ENCODE results near the gene EEF2KMT.
"Not testable (repeated sequence)": the region's sequence is repeated elsewhere in the genome, so short reads cannot be mapped to it uniquely, and the experiment has no call there.

EEF2KMT gene

GRCh38 chr16:5070431-5071186, 27.0 kb downstream of the EEF2KMT start:
- no peak for DNase-seq (ENCODE audit: low read depth)

GRCh38 chr16:5069854-5070253, 27.7 kb downstream of the EEF2KMT start:
- DNase-seq (ENCODE audit: low read depth) = no peak

GRCh38 chr16:5069048-5069447, 28.5 kb downstream of the EEF2KMT start:
- no peak for DNase-seq (ENCODE audit: low read depth)

GRCh38 chr16:5066511-5066910, 31.1 kb downstream of the EEF2KMT start:
- no peak for DNase-seq (ENCODE audit: low read depth)

- no peak for DNase-seq (ENCODE audit: low read depth)
Measured at GRCh38 chr16:5065813-5066212, 31.8 kb downstream of the EEF2KMT start, which contains the start of gene C16orf89. C16orf89 (minus strand) TSS chr16:5065956; CDS start chr16:5065908, 48 bp downstream.

GRCh38 chr16:5065326-5065725, 32.3 kb downstream of the EEF2KMT start:
- DNase-seq (ENCODE audit: low read depth) = no peak

- no peak for DNase-seq (ENCODE audit: low read depth)
Measured at GRCh38 chr16:5064915-5065314, 32.7 kb downstream of the EEF2KMT start.

- DNase-seq (ENCODE audit: low read depth) = no peak
Measured at GRCh38 chr16:5062790-5063765, 34.5 kb downstream of the EEF2KMT start.

- no peak for DNase-seq (ENCODE audit: low read depth)
Measured at GRCh38 chr16:5062051-5062450, 35.5 kb downstream of the EEF2KMT start.

- no peak for DNase-seq (ENCODE audit: low read depth)
Measured at GRCh38 chr16:5060073-5060641, 37.4 kb downstream of the EEF2KMT start.

- no peak for DNase-seq (ENCODE audit: low read depth)
Measured at GRCh38 chr16:5059386-5060072, 38.1 kb downstream of the EEF2KMT start.

GRCh38 chr16:5058476-5058875, 39.1 kb downstream of the EEF2KMT start:
- DNase-seq (ENCODE audit: low read depth) = no peak

- no peak for DNase-seq (ENCODE audit: low read depth)
Measured at GRCh38 chr16:5056352-5056751, 41.2 kb downstream of the EEF2KMT start.

GRCh38 chr16:5054876-5055865, 42.4 kb downstream of the EEF2KMT start:
- DNase-seq (ENCODE audit: low read depth) = no peak

- DNase-seq (ENCODE audit: low read depth) = no peak
Measured at GRCh38 chr16:5046914-5047313, 50.7 kb downstream of the EEF2KMT start.

- no peak for DNase-seq (ENCODE audit: low read depth)
Measured at GRCh38 chr16:5045499-5046115, 52.0 kb downstream of the EEF2KMT start.

GRCh38 chr16:5044581-5044980, 53.0 kb downstream of the EEF2KMT start:
- not testable (repeated sequence) for DNase-seq (ENCODE audit: low read depth)

- no peak for DNase-seq (ENCODE audit: low read depth)
Measured at GRCh38 chr16:5044011-5044540, 53.5 kb downstream of the EEF2KMT start.

GRCh38 chr16:5042574-5043171, 54.9 kb downstream of the EEF2KMT start:
- DNase-seq (ENCODE audit: low read depth) = no peak
